GM19023 (cell line): Measurements from ENCODE around the gene IL21.
"Not testable (repeated sequence)": the region's sequence is repeated elsewhere in the genome, so short reads cannot be mapped to it uniquely, and the experiment has no call there.

Experiments
- ATAC-seq: cut with Tn5 transposase; IDR thresholded peaks from one replicate; pipeline ENCODE4 v1.9.1; 2021; ENCODE audit warnings: mild to moderate bottlenecking, moderate library complexity; ENCODE audit not compliant: unreplicated experiment

IL21 gene

GRCh38 chr4:122621016-122621507 lies at the start of gene IL21:
Gene IL21 (minus strand): TSS chr4:122621066. CDS start chr4:122621011, 55 bp downstream.
- ATAC-seq: no peak

GRCh38 chr4:122669911-122670738 lies 49.3 kb upstream of the IL21 start:
- ATAC-seq: no peak

GRCh38 chr4:122668241-122668640 lies 47.4 kb upstream of the IL21 start:
- ATAC-seq: no peak

- ATAC-seq: no peak
These were observed 45.8 kb upstream of the IL21 start for GRCh38 chr4:122666527-122667245.

GRCh38 chr4:122665161-122665929 lies 44.5 kb upstream of the IL21 start:
- no peak for ATAC-seq

- ATAC-seq: no peak
These were observed 43.1 kb upstream of the IL21 start for GRCh38 chr4:122663814-122664610.

GRCh38 chr4:122663291-122663690 lies 42.4 kb upstream of the IL21 start:
- no peak for ATAC-seq

GRCh38 chr4:122662701-122663100 lies 41.8 kb upstream of the IL21 start:
- no peak for ATAC-seq

- no peak for ATAC-seq
These were observed 40.6 kb upstream of the IL21 start for GRCh38 chr4:122661176-122662160.

- ATAC-seq: peak; percentile 92
These were observed 38.0 kb upstream of the IL21 start for GRCh38 chr4:122658818-122659295.

- no peak for ATAC-seq
These were observed 37.5 kb upstream of the IL21 start for GRCh38 chr4:122658377-122658776.

GRCh38 chr4:122657553-122657952 lies 36.7 kb upstream of the IL21 start:
- no peak for ATAC-seq

- not testable (repeated sequence) for ATAC-seq
These were observed 35.7 kb upstream of the IL21 start for GRCh38 chr4:122656583-122656982.

GRCh38 chr4:122652379-122652778 lies 31.5 kb upstream of the IL21 start:
- no peak for ATAC-seq

- ATAC-seq: no peak
These were observed 29.3 kb upstream of the IL21 start for GRCh38 chr4:122650148-122650547.

- ATAC-seq: no peak
These were observed 26.8 kb upstream of the IL21 start for GRCh38 chr4:122647656-122648055.

- no peak for ATAC-seq
These were observed 22.4 kb upstream of the IL21 start for GRCh38 chr4:122643257-122643656.

- ATAC-seq: no peak
These were observed 18.3 kb upstream of the IL21 start for GRCh38 chr4:122639181-122639580.

- no peak for ATAC-seq
These were observed 15.8 kb upstream of the IL21 start for GRCh38 chr4:122636697-122637096.
